PC-3 (cell line): ENCODE results near the gene UBE2E2.
A peak's percentile ranks its signal among the peaks of the same experiment; 100 is the strongest.

Source experiments
- CTCF ChIP-seq: fragments of 300-600 bp; sonication (generic); conservative IDR thresholded peaks from 2 replicates; pipeline ENCODE4 v1.5.1; 2017; ENCODE audit warnings: antibody characterized with exemption, low read depth, mild to moderate bottlenecking, low read length
- EZH2 ChIP-seq: fragments of 300-600 bp; sonication (generic); IDR thresholded peaks from one replicate; pipeline ENCODE4 v1.6.1; 2017; ENCODE audit warnings: antibody characterized with exemption, mild to moderate bottlenecking, low read length; ENCODE audit not compliant: unreplicated experiment

GRCh38 chr3:23444386-23444785, 241.3 kb downstream of the UBE2E2 start:
- TF ChIP-seq CTCF = peak; percentile 26; the same call in 1 of the 2 replicates
- TF ChIP-seq EZH2 = no peak
